Measurements from ENCODE around the gene OR8B2. TPM values are rescaled to one million over a fixed set of nuclear protein-coding genes. Genes with fewer than 3 reads are reported as not detected.

Gene OR8B2
- total RNA-seq = not detected in 2 replicates

GRCh38 chr11:124384399-124384798 lies at the start of gene OR8B2:
TSS of gene OR8B2 (minus strand) at chr11:124384499. CDS start at chr11:124383343, 1,156 bp downstream.

DNA sequence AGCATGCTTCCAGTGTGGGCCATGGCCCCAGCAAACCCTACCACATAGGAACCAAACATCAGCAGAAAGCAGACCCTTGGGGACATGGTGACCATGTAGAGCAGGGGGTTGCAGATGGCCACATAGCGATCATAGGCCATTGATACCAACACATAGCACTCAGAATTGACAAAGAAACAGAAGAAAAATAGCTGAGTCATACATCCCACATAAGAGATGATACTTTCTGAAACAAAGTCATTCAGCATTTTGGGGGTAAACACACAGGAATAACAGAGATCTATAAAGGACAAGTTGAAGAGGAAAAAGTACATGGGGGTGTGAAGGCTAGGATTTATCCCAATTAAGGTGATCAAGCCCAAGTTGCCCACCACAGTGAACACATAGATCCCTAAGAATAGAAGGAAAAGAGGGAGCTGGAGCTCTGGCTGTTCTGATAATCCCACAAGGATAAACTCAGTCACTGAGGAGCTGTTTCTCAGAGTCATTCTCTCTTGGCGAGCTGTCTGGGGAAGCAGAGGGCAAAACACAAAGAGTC lies 40.2 kb upstream of the OR8B2 start, which contains the start of gene OR8B4:
OR8B4 (minus strand) TSS at position 488 of the 538 bp plus-strand sequence; CDS start at position 488, 0 bp downstream.

GRCh38 chr11:124398924-124399323 lies 14.6 kb upstream of the OR8B2 start, which contains the start of gene OR8B3:
TSS of gene OR8B3 (minus strand) at chr11:124399024. CDS start at chr11:124397351, 1,673 bp downstream.

Other genes starting within 250 kb of the OR8B2 start
- not detected in 2 replicates for gene OR10D3, start 201.2 kb downstream of the OR8B2 start, total RNA-seq
- gene OR8G1, start 143.4 kb downstream of the OR8B2 start, total RNA-seq = not detected in 2 replicates
- gene OR8G5, start 128.1 kb downstream of the OR8B2 start, total RNA-seq = not detected in 2 replicates
- gene OR8D1, start 70.5 kb downstream of the OR8B2 start, total RNA-seq = not detected in 2 replicates
- not detected in 2 replicates for gene OR8D2, start 64.3 kb downstream of the OR8B2 start, total RNA-seq
- not detected in 2 replicates for gene OR8B3, start 14.5 kb upstream of the OR8B2 start, total RNA-seq
- gene OR8B4, start 40.4 kb upstream of the OR8B2 start, total RNA-seq = not detected in 2 replicates
- not detected in 2 replicates for gene OR8B8, start 61.2 kb upstream of the OR8B2 start, total RNA-seq
- not detected in 2 replicates for gene OR8B12, start 159.2 kb upstream of the OR8B2 start, total RNA-seq
- not detected in 2 replicates for gene OR8A1, start 185.5 kb upstream of the OR8B2 start, total RNA-seq
- gene PANX3, start 226.9 kb upstream of the OR8B2 start, total RNA-seq = not detected in 2 replicates
- 17.6 and 22.7 TPM in 2 replicates for gene TBRG1, start 238.4 kb upstream of the OR8B2 start, total RNA-seq

Data from subcutaneous preadipocyte (primary cell).